UCSD-AML1 (cell line): ENCODE measurements around the gene C1QTNF9B.
"Not testable (repeated sequence)": the region's sequence is repeated elsewhere in the genome, so short reads cannot be mapped to it uniquely, and the experiment has no call there.

Experiments used
- DNase-seq: peaks from one replicate; lab custom pipeline; 2025; ENCODE audit not compliant: unreplicated experiment; lab: John Stamatoyannopoulos, UW

Gene C1QTNF9B

GRCh38 chr13:23897452-23897919, at the start of gene C1QTNF9B:
TSS of gene C1QTNF9B (minus strand) at chr13:23897502.
- not testable (repeated sequence) for DNase-seq

- DNase-seq: no peak
These were observed 49.6 kb upstream of the C1QTNF9B start for GRCh38 chr13:23946900-23947299.

GRCh38 chr13:23946067-23946466, 48.8 kb upstream of the C1QTNF9B start:
- no peak for DNase-seq

- DNase-seq: no peak
These were observed 48.3 kb upstream of the C1QTNF9B start for GRCh38 chr13:23945612-23946011.

- DNase-seq: no peak
These were observed 43.9 kb upstream of the C1QTNF9B start for GRCh38 chr13:23941211-23941610.

- not testable (repeated sequence) for DNase-seq
These were observed 42.4 kb upstream of the C1QTNF9B start for GRCh38 chr13:23939666-23940065.

GRCh38 chr13:23934520-23934919, 37.2 kb upstream of the C1QTNF9B start:
- no peak for DNase-seq

- DNase-seq: no peak
These were observed 31.7 kb upstream of the C1QTNF9B start for GRCh38 chr13:23928985-23929384.

- DNase-seq: no peak
These were observed 25.7 kb upstream of the C1QTNF9B start for GRCh38 chr13:23923031-23923430.

GRCh38 chr13:23922005-23922932, 25.0 kb upstream of the C1QTNF9B start:
- DNase-seq: no peak

- no peak for DNase-seq
These were observed 24.2 kb upstream of the C1QTNF9B start for GRCh38 chr13:23921451-23921888.

GRCh38 chr13:23919006-23919405, 21.7 kb upstream of the C1QTNF9B start:
- DNase-seq: no peak

GRCh38 chr13:23918208-23918607, 20.9 kb upstream of the C1QTNF9B start:
- no peak for DNase-seq

- DNase-seq: no peak
These were observed 18.0 kb upstream of the C1QTNF9B start for GRCh38 chr13:23915308-23915707.

- DNase-seq: no peak
These were observed 15.2 kb upstream of the C1QTNF9B start for GRCh38 chr13:23912469-23912868.

- DNase-seq: no peak
These were observed 12.3 kb upstream of the C1QTNF9B start for GRCh38 chr13:23909606-23910005.

- no peak for DNase-seq
These were observed 8.5 kb upstream of the C1QTNF9B start for GRCh38 chr13:23905766-23906165.

- no peak for DNase-seq
These were observed 6.6 kb upstream of the C1QTNF9B start for GRCh38 chr13:23903906-23904280.

GRCh38 chr13:23902975-23903905, 5.9 kb upstream of the C1QTNF9B start:
- no peak for DNase-seq

GRCh38 chr13:23901365-23901764, 4.1 kb upstream of the C1QTNF9B start:
- DNase-seq: no peak

GRCh38 chr13:23899555-23899954, 2.3 kb upstream of the C1QTNF9B start:
- no peak for DNase-seq
